Stimulated activated CD8-positive, alpha-beta memory T cell treated with anti-CD3 and anti-CD28 coated beads, Interleukin-12 subunit alpha, Interleukin-12 subunit beta, amount 100 ng/mL, for 1 hour (primary cell): ENCODE measurements around the gene DDX41.

Experiments used
- DNase-seq: peaks from one replicate; pipeline ENCODE4 v3.0.0-alpha.2; 2020; ENCODE audit warnings: low read depth

The DDX41 gene

DNA sequence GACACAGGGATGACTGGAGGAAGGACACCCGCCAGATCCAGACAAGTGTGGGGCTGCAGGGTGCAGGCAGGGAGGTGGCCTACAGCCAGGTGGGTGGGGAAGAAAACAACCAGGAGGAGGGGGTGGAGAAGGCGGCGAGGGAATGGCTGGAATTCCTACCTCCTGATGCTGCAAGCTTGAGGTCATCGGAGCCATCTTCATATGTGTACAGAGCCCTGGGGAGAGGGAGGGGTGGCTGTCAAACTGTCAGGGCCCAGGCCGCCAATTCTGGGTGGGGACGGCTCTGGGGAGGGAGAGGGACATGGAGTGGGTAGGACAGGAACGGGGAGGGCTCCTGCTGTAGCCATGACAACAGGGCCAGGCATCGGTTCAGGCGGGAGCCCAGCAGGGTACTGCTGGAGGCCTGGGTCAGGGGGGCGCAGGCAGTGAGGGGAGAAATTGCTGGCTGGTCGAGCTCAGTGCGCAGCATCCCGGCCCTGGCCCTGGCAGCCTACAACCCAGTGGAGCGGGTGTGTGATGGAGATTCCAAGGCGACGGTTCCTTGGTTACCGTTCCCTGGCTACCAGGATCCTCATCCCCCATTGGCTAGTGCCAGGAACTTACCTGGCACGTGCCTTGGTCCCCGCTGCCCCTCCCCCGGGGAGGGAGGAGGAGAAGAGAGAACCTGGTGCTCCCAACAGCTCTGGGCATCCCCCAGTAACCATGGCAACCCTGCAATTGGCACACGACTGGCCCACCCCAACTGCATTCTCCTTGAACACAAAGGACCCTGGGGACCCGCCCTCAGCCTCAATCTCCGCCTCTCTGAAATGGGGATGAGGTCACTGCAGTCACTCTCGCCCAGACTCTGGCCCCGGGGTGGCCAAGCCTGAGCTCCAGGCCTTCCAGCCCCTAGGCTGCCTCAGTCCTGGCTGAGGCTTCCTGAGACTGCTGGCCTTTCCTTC lies 47.8 kb downstream of the DDX41 start:
- no peak for DNase-seq

DNA sequence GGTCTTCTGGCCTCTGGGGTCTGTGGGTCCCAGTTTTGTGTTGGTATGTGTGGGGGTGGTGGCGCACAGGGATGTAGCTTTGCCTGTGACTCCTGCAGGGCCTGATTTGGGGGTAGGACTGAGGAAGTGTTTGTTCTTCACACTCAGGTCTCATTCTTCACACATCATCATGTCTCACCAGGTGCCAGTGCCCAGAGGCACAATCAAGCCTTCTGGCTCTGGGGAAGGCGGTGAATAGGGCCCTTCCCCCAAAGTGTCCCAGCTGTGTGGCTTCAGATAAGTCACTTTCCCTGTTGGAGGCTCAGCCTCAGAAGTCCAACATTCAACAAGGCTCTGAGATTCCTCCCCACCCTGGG lies 48.5 kb downstream of the DDX41 start:
- DNase-seq, result no peak

DNA sequence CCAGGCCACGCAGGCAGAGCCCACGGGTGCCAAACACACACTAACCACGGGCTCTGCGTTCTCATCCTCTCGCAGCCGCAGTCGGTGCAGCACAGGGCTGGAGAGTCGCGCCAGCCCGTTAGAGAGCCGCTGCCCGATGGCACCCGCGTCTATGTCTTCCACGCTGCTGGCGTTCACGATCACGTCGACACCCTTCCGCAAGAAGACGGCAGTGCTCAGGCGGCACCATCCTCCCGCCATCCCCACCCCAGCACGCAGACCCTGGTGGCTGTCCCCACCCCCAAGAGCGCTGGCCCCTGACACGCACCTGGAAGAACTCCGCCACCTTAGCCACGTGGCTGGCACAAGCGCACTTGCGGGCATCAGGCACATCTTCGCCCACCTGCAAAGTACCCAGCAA lies 49.3 kb downstream of the DDX41 start:
- no peak for DNase-seq

DNA sequence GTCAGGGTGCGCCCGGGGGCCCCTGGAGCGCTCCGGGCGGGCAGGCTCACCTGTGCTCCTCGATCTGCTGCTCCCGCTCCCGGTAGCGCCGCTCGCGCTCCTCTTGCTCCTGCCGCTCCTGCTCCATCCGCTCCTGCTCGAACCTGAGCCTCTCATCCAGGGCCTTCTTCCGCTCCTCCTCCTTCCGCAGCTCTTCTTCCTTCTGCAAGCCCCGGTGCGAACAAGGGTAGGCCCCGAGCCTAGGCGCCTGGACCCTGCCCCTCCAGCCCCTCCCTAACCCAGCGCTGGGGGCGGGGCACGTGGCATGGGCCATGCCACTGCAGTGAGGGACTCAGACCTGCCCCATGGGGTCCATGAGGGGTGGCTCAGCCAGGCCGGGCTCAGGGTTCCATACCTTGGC lies 49.9 kb downstream of the DDX41 start:
- no peak for DNase-seq

DNA sequence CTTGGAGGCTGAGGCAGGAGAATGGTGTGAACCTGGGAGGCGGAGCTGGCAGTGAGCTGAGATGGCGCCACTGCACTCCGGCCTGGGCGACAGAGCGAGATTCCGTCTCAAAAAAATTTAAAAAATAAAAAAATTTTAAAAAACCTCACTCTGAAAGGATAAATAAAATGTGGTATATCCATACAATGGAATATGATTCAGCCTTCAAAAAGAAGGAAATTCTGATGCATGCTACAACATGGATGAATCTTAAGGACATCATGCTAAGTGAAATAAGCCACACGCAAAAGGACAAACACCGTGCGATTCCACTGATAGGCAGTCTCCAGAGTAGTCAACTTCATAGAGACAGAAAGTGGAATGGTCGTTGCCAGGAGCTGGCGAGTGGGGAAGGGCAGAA lies 51.7 kb downstream of the DDX41 start:
- no peak for DNase-seq

DNA sequence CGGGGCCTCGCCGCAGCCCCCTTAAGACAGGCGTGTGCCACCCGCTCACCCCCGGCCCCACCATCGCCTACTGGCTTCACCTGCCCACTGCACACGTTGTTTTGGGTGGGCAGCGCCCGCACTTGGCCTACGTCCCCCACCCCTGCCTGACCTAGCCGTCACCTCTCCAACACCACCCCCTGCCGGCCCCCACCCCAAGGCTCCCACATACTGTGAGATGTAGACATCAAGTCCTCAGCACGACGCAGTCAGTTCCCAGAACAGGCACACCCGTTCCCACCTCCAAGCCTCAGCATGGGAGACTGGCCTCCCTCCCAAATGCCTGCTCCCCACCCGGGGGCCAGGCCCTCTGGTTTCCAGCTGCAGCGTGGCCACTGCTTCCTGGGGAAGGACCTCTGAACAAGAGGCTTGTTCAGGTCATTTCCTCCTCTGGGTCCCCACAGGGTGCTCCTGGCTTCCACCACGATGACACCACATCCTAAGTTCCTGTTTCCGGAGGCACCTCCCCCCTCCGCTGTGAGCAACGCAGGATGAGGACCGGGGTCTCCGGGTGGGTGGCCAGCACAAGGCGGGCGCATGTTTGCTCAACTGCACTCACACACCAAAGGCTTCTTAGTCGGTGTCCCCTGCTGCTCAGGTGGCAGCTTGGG lies 54.6 kb downstream of the DDX41 start:
- no peak for DNase-seq
